ENCODE data around the gene BEND3.

DNA sequence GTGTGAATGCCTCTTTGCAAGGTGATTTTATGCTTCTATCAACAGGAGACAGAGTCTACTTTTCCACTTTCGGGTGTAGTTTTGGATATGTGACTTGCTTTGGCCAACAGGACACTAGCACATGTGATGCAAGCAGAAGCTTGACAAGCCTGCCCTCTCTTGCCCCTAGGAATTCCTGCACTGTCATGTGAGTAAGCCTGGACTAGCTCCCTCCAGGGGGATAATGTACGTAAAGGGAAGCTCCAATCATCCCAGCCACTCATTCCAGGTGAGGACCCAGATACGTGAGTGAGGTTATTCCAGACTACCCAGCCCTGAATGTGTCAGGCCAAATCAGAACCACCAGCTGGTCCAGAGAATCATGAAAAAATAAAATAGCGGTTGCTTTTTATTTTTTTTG, 33.3 kb downstream of the BEND3 start:
- TF ChIP-seq, protein P1, sequence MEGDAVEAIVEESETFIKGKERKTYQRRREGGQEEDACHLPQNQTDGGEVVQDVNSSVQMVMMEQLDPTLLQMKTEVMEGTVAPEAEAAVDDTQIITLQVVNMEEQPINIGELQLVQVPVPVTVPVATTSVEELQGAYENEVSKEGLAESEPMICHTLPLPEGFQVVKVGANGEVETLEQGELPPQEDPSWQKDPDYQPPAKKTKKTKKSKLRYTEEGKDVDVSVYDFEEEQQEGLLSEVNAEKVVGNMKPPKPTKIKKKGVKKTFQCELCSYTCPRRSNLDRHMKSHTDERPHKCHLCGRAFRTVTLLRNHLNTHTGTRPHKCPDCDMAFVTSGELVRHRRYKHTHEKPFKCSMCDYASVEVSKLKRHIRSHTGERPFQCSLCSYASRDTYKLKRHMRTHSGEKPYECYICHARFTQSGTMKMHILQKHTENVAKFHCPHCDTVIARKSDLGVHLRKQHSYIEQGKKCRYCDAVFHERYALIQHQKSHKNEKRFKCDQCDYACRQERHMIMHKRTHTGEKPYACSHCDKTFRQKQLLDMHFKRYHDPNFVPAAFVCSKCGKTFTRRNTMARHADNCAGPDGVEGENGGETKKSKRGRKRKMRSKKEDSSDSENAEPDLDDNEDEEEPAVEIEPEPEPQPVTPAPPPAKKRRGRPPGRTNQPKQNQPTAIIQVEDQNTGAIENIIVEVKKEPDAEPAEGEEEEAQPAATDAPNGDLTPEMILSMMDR (conservative IDR thresholded peaks at IDR 0.05; ENCODE audit: low read depth in 2 of 2) = peak in 1 of 2 experiments; percentile 46; a peak in 2 of 4 replicates
- TF ChIP-seq POLR2AphosphoS5 (IDR thresholded peaks at IDR 0.05; ENCODE audit: low read depth) (no peak), EZH2 (IDR thresholded peaks at IDR 0.05; ENCODE audit: low read depth, unreplicated experiment) (no peak), JUNB (IDR thresholded peaks at IDR 0.05; ENCODE audit: unreplicated experiment) (no peak), NANOG (IDR thresholded peaks at IDR 0.05; ENCODE audit: borderline replicate concordance) (no peak)

Data from GM23338 (cell line).